CD14-positive monocyte (primary cell): ENCODE results near the gene AGFG2. TPM values are rescaled to one million over a fixed set of nuclear protein-coding genes. Genes with fewer than 3 reads are reported as not detected.

Experiments
- DNase-seq, 3 donors: peaks; one replicate each; pipeline ENCODE4 v3.0.0-alpha.2; 2011 to 2022
- H2AFZ ChIP-seq: 2 replicates; pipeline ENCODE4 v1.6.0; 2012; ENCODE audit warnings: mild to moderate bottlenecking, low read depth, low read length, inconsistent platforms; ENCODE audit not compliant: insufficient read depth, poor library complexity, severe bottlenecking
- H3K27ac ChIP-seq, 2 donors: 1 replicate in 1 of 2; 2 replicates in 1 of 2; pipeline ENCODE4 v1.5.1; 2012 to 2013; ENCODE audit warnings: low read length in 2 of 2, control low read depth in 1 of 2, inconsistent platforms in 1 of 2, low read depth in 1 of 2, mild to moderate bottlenecking in 1 of 2
- H3K27me3 ChIP-seq, 2 donors: one replicate each; pipeline versions ENCODE4 v1.6.0 to v1.6.1; 2011 to 2013; ENCODE audit warnings: low read length in 2 of 2; ENCODE audit not compliant: control insufficient read depth in 2 of 2, insufficient read depth in 2 of 2
- H3K36me3 ChIP-seq, 2 donors: replicated peaks in 1 of 2; 1 replicate in 1 of 2; 2 replicates in 1 of 2; pipeline versions ENCODE4 v1.5.1 to v1.6.1; 2012 to 2013; ENCODE audit warnings: low read length in 2 of 2, control low read depth in 1 of 2, inconsistent platforms in 1 of 2, mild to moderate bottlenecking in 1 of 2; ENCODE audit not compliant: insufficient read depth in 2 of 2, control insufficient read depth in 1 of 2
- H3K4me1 ChIP-seq, 2 donors: 1 replicate in 1 of 2; 2 replicates in 1 of 2; pipeline versions ENCODE4 v1.5.1 to v1.6.1; 2012 to 2013; ENCODE audit warnings: low read length in 2 of 2, control low read depth in 1 of 2, inconsistent platforms in 1 of 2, mild to moderate bottlenecking in 1 of 2, moderate library complexity in 1 of 2; ENCODE audit not compliant: insufficient read depth in 2 of 2, control insufficient read depth in 1 of 2
- H3K4me2 ChIP-seq: replicated peaks from 2 replicates; pipeline ENCODE3; 2012; ENCODE audit warnings: low read length, moderate library complexity, mild to moderate bottlenecking; ENCODE audit not compliant: poor library complexity, severe bottlenecking; ENCODE audit errors: extremely low read depth
- H3K4me3 ChIP-seq, 3 experiments: fragments of 200-600 bp in 1 of 3; sonication (generic) in 1 of 3; replicated peaks in 1 of 3; 1 replicate in 2 of 3; 2 replicates in 1 of 3; pipeline ENCODE4 v1.5.1; 2011 to 2013; ENCODE audit warnings: low read length in 3 of 3, mild to moderate bottlenecking in 3 of 3, control low read depth in 2 of 3, low read depth in 2 of 3, inconsistent platforms in 1 of 3, moderate library complexity in 1 of 3
- H3K79me2 ChIP-seq: 2 replicates; pipeline ENCODE4 v1.6.0; 2012; ENCODE audit warnings: mild to moderate bottlenecking, control low read depth, inconsistent platforms, low read length, moderate library complexity; ENCODE audit not compliant: insufficient read depth
- H3K9ac ChIP-seq: 2 replicates; pipeline ENCODE4 v1.6.0; 2017; ENCODE audit warnings: low read length, mild to moderate bottlenecking; ENCODE audit not compliant: insufficient read depth, poor library complexity, severe bottlenecking
- H3K9me3 ChIP-seq, 2 donors: replicated peaks in 1 of 2; 1 replicate in 1 of 2; 2 replicates in 1 of 2; pipeline versions ENCODE4 v1.5.1 to v1.6.1; 2012 to 2013; ENCODE audit warnings: low read length in 2 of 2, control low read depth in 1 of 2; ENCODE audit not compliant: control insufficient read depth in 1 of 2, insufficient read depth in 1 of 2
- H4K20me1 ChIP-seq: 2 replicates; pipeline ENCODE4 v1.6.0; 2012; ENCODE audit warnings: mild to moderate bottlenecking, low read length, control low read depth, moderate library complexity; ENCODE audit not compliant: insufficient read depth
- H3K27ac Mint-ChIP-seq, 7 donors: one replicate each; pipeline ENCODE4 v1.8.0; 2020; ENCODE audit warnings: mild to moderate bottlenecking in 7 of 7, mixed read lengths in 7 of 7, moderate library complexity in 6 of 7, inconsistent platforms in 2 of 7
- H3K27me3 Mint-ChIP-seq, 3 donors: one replicate each; pipeline ENCODE4 v1.8.0; 2021 to 2022; ENCODE audit warnings: low read depth in 3 of 3, mild to moderate bottlenecking in 3 of 3, mixed read lengths in 3 of 3, moderate library complexity in 3 of 3, inconsistent platforms in 1 of 3
- H3K36me3 Mint-ChIP-seq, 2 donors: one replicate each; pipeline ENCODE4 v1.8.0; 2020; ENCODE audit warnings: mixed read lengths in 2 of 2, inconsistent platforms in 1 of 2, mild to moderate bottlenecking in 1 of 2
- H3K4me1 Mint-ChIP-seq: one replicate; pipeline ENCODE4 v1.8.0; 2020; ENCODE audit warnings: mild to moderate bottlenecking, mixed read lengths
- H3K4me3 Mint-ChIP-seq, 2 donors: one replicate each; pipeline ENCODE4 v1.8.0; 2020; ENCODE audit warnings: mild to moderate bottlenecking in 2 of 2, mixed read lengths in 2 of 2, moderate library complexity in 1 of 2
- H3K9me3 Mint-ChIP-seq, 7 donors: one replicate each; pipeline ENCODE4 v1.8.0; 2020 to 2022; ENCODE audit warnings: mixed read lengths in 7 of 7, mild to moderate bottlenecking in 6 of 7, moderate library complexity in 6 of 7, inconsistent platforms in 2 of 7
- WGBS: methylation state at CpG from one replicate; pipeline ENCODE4 v1.1.5; 2013; ENCODE audit warnings: missing lambda C conversion rate; ENCODE audit not compliant: insufficient coverage; 5-methylcytosine and 5-hydroxymethylcytosine counted together
- intact Hi-C, 2 donors: fragments of 100-400 bp; cut with micrococcal nuclease; formaldehyde crosslinking; loops; one replicate each; pipeline versions ENCODE4 v1.15.0 to v1.15.1; 2023
- polyA plus RNA-seq, 3 donors: library from polyadenylated mRNA; depleted of rRNA in 1 of 3; unstranded in 2 of 3; stranded (reverse) in 1 of 3; fragments of 300-500 nt in 2 of 3; fragments of >200 nt in 1 of 3; fragmentation: Illumina TruSeq in 2 of 3; gene quantifications; 1 replicate in 2 of 3; 2 replicates in 1 of 3; pipeline ENCODE4 v1.2.3, GENCODE V29; 2012 to 2021
- TF ChIP-seq, protein P1 (sequence below): fragments of 200-600 bp; IDR thresholded peaks from one replicate; pipeline ENCODE4 v1.8.0; 2022; ENCODE audit warnings: antibody characterized with exemption, mild to moderate bottlenecking

AGFG2 gene
- polyA plus RNA-seq, 3 donors: 1.3 to 1.8 (median 1.8) TPM

DNA sequence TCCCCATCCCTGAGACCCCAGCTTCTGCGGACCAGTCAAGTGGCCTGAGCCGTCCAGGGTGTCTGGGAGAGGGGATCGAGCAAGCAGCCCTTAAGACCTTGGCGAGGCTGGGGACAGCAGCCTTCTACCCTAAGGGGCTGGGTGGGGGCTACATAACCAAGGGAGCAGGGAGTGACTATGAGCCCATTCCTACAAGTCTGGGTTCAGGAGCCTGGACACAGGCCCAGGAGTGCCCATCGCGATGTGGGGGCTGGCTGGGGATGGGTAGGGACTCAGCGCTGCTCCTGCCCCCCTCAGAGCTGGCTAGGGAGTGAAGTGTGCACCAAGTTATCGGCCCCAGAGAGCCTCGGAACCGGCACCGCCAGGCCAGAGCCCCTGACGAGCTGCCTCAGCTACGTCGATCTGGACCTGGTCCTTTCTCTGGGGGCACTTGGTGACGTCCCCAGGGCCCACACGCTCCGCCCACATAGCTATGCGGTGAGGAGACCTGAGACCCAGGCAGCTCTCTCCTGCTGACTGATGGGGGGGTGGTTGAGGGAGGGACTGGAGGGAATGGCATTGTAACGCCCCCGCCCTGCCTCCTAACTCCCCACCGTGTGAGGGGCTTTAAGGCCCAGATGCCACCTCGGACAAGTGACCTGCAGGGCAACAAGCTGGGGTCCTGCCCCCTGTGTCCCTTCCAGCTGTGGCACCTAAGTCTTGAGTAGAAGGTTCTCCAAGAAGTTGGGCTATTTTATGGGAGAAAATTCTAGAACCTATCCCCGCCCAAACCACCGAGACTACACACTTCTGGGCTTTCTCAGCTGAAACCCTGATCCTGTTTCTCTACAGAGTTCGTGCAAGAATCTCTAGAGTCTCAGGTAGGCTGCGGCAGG, 32.2 kb downstream of the AGFG2 start:
- Mint-ChIP-seq H3K4me1 (peaks cover 38% of the 10 kb centered on the region), H3K4me3 (peak overlapping the region in 1 of 2 donors; percentile 76), H3K27ac (no peak overlapping the region), H3K27me3 (peaks cover 28 to 56% (median 39%) of the 10 kb centered on the region in 3 donors), H3K9me3 (peaks cover 0 to 17% (median 3%) of the 10 kb centered on the region in 7 donors), H3K36me3 (peaks cover 23 to 29% of the 10 kb centered on the region in 2 donors)
- Histone ChIP-seq H3K4me1 (peaks cover 27 to 48% of the 10 kb centered on the region in 2 donors), H3K27ac (no peak overlapping the region), H3K9ac (no peak overlapping the region), H3K4me3 (no peak overlapping the region), H3K9me3 (no peaks in the 10 kb centered on the region), H3K27me3 (peaks cover 3 to 38% of the 10 kb centered on the region in 2 donors), H3K79me2 (no peaks in the 10 kb centered on the region), H3K36me3 (peaks cover 38 to 47% of the 10 kb centered on the region in 2 donors), H2AFZ (no peak overlapping the region), H4K20me1 (peaks cover 76% of the 10 kb centered on the region), H3K4me2 (peak overlapping the region; percentile 53)
- TF ChIP-seq, protein P1, sequence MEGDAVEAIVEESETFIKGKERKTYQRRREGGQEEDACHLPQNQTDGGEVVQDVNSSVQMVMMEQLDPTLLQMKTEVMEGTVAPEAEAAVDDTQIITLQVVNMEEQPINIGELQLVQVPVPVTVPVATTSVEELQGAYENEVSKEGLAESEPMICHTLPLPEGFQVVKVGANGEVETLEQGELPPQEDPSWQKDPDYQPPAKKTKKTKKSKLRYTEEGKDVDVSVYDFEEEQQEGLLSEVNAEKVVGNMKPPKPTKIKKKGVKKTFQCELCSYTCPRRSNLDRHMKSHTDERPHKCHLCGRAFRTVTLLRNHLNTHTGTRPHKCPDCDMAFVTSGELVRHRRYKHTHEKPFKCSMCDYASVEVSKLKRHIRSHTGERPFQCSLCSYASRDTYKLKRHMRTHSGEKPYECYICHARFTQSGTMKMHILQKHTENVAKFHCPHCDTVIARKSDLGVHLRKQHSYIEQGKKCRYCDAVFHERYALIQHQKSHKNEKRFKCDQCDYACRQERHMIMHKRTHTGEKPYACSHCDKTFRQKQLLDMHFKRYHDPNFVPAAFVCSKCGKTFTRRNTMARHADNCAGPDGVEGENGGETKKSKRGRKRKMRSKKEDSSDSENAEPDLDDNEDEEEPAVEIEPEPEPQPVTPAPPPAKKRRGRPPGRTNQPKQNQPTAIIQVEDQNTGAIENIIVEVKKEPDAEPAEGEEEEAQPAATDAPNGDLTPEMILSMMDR: no peak
- WGBS: 88% methylated on average over 14 of the region's 26 CpGs
- intact Hi-C loops: no loop called here
- no peak for DNase-seq

DNA sequence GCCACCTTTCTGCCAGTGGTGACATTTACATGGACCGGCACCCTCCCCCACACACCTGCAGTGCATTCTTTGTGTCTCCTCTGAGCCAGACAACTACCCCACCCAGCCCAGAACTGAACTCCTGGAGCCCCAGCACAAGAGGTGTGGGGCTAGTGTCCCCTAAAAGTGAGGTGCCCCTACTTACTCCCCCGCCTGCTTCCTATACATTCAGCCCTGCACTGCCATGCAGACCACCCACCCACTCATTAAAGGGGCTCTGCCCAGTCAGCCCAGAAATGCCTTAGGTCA, 32.8 kb downstream of the AGFG2 start:
- Histone ChIP-seq H3K36me3 (peaks cover 44 to 52% of the 10 kb centered on the region in 2 donors), H2AFZ (no peak overlapping the region), H3K79me2 (no peaks in the 10 kb centered on the region), H3K4me3 (no peak overlapping the region), H3K9ac (no peak overlapping the region), H3K27ac (no peak overlapping the region), H3K9me3 (no peaks in the 10 kb centered on the region), H3K4me2 (no peak overlapping the region), H3K4me1 (peaks cover 27 to 48% of the 10 kb centered on the region in 2 donors), H3K27me3 (peaks cover 3 to 38% of the 10 kb centered on the region in 2 donors), H4K20me1 (peaks cover 82% of the 10 kb centered on the region)
- TF ChIP-seq, protein P1: no peak
- peaks cover 23 to 33% of the 10 kb centered on the region in 2 donors for H3K36me3 Mint-ChIP-seq
- H3K4me1 Mint-ChIP-seq: peaks cover 38% of the 10 kb centered on the region
- peak overlapping the region in 2 of 7 donors; percentile 33 to 36 for H3K27ac Mint-ChIP-seq
- H3K27me3 Mint-ChIP-seq: peaks cover 28 to 56% (median 41%) of the 10 kb centered on the region in 3 donors
- peak overlapping the region in 1 of 2 donors; percentile 71 for H3K4me3 Mint-ChIP-seq
- DNase-seq: no peak
- peaks cover 0 to 17% (median 3%) of the 10 kb centered on the region in 7 donors for H3K9me3 Mint-ChIP-seq
- 100% methylated on average over 1 of the region's 2 CpGs for WGBS
- intact Hi-C loops: no loop called here
